GM18861 (cell line): ENCODE results near the gene NBPF11.
A peak's percentile ranks its signal among the peaks of the same experiment; 100 is the strongest.
"Not testable (repeated sequence)": the region's sequence is repeated elsewhere in the genome, so short reads cannot be mapped to it uniquely, and the experiment has no call there.

Source experiments
- ATAC-seq: cut with Tn5 transposase; IDR thresholded peaks from one replicate; pipeline ENCODE4 v1.9.1; 2021; ENCODE audit not compliant: unreplicated experiment

The NBPF11 gene

GRCh38 chr1:148151371-148151819 lies 686 bp downstream of the NBPF11 start:
- ATAC-seq: peak; percentile 3

GRCh38 chr1:148150945-148151344 lies 1.1 kb downstream of the NBPF11 start:
- ATAC-seq: not testable (repeated sequence)

DNA sequence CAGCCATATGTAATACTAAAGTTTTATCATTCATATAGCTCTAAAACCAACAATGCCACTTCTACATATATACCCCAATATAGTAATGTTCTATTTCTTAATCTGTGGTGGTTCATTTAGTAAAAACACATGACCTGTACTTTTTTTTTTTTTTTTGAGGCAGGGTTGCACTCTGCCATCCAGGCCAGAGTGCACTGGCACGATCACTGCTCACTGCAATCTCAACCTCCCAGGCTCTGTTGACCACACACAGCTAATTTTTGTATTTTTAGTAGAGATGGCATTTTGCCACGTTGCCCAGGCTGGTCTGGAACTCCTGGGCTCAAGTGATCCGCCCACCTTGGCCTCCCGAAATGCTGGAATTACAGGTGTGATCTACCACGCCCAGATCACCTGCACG lies 2.1 kb downstream of the NBPF11 start:
- not testable (repeated sequence) for ATAC-seq

GRCh38 chr1:148149050-148149815 lies 2.8 kb downstream of the NBPF11 start:
- not testable (repeated sequence) for ATAC-seq

DNA sequence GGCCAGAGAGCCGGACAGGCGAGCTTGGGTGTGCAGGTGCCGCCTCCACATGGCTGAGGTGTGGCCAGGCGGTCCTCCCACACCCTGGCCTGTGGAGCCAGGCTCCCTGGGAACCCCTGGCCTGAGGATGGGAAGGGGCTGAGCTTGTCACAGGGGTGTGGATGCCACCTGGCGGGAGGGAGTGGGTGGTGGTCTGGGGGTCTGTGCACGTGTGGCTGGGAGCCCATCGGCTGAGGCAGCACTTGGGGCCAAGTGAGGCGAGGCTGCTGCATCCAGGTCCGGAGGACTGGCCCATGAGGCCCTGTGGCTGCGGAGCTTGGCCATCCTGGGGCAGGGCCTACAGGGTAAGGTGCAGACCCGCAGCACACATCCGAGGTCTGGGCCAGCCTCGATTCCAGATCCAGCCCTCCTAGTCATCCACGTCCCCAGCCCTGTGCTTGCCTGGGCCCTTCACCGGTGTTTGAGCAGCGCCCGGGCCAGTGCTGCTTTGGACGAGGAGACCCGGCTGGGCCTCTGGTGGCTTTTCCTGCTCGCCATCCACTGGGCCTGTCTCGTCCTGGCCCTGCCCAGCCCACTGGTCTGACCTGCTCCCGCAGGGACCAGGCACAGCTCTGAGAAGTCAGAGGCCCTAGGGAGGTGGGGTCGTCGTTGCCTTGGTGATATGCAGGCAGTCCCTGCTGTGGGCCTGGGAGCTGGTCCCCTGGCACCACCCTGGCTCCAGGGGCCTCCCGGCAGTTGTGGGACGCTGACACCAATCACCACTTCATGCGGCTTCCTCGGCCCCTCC lies 4.8 kb downstream of the NBPF11 start:
- not testable (repeated sequence) for ATAC-seq

- ATAC-seq: not testable (repeated sequence)
Measured at GRCh38 chr1:148146191-148146997, 5.7 kb downstream of the NBPF11 start.

DNA sequence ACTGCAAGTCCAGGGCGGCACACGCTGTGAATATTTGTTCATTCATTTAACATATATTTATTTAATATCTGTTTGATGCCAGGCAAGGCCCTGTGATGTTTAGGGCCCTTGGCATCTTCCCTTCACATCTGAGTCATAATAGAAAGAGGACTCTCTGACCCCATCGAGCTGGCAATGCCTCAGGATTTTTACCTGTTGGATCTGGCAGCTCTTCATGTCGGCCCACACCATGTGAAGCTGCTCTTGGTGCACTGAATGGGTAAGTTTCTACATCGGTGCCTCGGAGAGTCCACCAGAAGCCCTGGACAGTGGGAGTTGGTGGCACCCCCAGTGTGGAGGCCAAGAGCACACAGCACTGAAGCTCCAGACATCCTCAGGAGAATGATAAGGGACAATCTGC lies 8.9 kb downstream of the NBPF11 start:
- ATAC-seq: not testable (repeated sequence)

DNA sequence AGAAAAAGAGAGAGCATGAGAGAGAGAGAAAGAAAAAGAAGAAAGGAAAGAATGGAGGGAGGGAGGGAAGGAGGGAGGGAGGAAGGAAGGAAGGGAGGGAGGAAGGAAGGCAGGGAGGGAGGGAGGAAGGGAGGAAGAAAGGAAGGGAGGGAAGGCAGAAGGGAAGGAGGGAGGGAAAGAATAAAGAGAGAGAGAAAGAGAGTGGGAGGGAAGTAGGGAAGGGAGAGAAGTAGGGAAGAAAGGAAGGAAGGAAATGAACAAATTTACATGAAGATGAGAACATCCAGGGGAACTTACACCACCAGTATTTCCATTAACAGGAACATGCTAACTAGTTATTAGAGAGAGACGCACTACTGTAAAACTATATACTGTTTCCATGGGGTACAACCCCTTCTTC lies 10.1 kb downstream of the NBPF11 start:
- not testable (repeated sequence) for ATAC-seq

DNA sequence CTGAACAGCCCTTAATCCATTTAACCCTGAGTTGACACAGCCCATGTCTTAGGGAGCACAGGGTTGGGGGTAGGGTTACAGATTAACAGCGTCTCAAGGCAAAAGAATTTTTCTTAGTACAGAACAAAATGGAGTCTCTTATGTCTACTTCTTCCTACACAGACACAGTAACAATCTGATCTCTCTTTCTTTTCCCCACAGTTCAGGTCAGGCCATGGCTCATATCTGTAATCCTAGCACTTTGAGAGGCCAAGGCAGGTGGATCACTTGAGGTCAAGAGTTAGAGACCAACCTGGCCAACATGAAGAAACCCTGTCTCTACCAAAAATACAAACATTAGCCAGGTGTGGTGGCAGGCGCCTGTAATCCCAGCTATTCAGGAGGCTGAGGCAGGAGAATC lies 13.5 kb downstream of the NBPF11 start:
- ATAC-seq: not testable (repeated sequence)

- ATAC-seq: not testable (repeated sequence)
Measured at GRCh38 chr1:148122341-148122740, 29.7 kb downstream of the NBPF11 start.

DNA sequence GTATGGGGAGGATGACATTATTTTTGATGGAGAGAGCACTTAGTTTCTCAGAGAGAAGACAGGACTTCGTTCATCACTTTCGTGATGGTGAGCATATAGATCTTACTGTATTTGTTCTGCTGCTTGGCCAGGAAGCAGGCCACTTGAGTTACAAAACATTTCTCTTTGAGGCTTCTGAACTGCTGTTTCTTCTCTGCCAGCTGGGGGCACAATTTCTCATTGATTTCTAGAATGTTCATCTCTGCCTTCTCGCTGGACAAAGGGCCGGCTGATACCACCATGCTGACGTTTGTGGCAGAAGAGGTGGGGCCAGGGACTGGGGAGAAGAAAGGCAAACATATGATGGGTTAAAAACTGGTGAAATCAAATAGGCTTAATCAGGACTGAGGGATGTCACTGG lies 31.7 kb downstream of the NBPF11 start:
- not testable (repeated sequence) for ATAC-seq

DNA sequence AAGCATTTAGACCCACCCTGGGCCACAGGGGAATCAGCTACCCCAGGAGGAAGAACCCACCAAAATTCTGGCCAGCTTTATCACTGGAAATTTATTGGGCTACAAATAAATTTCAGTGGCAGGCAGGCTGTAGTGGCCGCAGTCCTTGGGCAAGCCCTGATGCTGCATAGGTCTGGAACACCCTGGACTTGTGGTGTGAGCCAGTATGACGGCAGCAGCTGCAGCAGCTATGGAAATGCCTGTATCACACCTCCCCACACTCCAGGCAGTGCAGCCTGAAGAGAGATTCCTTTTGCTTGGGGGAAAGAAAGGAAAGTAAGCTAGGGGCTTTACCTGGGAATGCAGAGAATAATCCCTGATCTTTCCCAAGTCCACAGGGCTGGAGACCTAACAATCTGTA lies 56.3 kb downstream of the NBPF11 start:
- ATAC-seq: not testable (repeated sequence)

GRCh38 chr1:148086196-148086595 lies 65.9 kb downstream of the NBPF11 start:
- ATAC-seq: not testable (repeated sequence)

GRCh38 chr1:148081205-148081604 lies 70.9 kb downstream of the NBPF11 start:
- ATAC-seq: peak; percentile 63

- ATAC-seq: not testable (repeated sequence)
Measured at GRCh38 chr1:148078632-148079519, 73.2 kb downstream of the NBPF11 start.

DNA sequence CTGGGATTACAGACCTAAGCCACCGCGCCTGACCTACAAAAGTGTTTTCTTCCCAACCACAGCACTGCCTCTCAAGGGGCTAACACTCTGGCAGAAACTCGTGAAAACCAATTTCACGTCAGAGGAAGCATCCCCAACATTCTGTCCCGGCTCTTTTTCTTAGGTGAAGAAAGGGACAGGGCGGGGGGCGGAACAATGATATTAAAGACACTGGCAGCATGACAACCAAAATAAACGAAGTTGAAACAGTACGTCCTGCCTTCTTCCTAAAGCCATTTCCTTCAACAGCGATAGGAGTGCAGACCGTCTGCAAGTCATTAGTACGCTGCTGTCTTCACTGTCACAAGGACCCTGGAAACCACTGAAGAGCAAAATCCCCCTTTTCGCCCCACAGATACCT lies 74.0 kb downstream of the NBPF11 start:
- ATAC-seq: not testable (repeated sequence)

DNA sequence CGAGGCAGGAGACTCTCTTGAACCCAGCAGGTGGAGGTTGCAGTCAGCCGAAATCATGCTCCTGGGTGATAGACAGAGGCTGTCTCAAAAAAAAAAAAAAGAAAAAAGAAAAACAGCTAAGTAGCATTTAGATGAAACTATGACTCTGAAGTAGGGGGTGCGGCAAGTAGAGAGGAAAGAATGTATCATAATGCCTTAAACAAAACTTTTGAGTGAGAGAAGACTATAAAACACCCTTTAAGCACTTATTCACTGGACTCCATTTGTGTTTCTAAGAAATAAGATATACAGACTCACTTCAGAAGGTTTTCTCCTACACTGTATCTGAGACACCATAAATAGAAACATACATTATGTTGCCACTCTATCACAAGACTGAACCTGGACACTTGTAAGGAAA lies 74.6 kb downstream of the NBPF11 start:
- not testable (repeated sequence) for ATAC-seq

DNA sequence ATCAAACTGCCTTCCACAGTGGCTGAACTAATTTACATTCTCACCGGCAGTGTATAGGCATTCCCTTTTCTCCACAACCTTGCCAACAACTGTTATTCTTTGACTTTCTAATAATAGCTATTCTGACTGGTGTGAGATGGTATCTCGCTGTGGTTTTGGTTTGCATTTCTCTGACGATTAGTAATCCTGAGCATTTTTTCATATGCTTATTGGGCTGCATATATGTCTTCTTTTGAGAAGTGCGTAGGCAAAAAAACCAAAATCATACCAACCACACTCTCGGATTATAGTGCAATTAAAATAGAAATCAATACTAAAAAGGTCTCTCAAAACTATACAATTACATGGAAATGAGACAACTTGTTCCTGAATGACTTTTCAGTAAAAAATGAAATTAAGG lies 78.7 kb downstream of the NBPF11 start:
- ATAC-seq: not testable (repeated sequence)

GRCh38 chr1:148068606-148069005 lies 83.5 kb downstream of the NBPF11 start:
- ATAC-seq: not testable (repeated sequence)

DNA sequence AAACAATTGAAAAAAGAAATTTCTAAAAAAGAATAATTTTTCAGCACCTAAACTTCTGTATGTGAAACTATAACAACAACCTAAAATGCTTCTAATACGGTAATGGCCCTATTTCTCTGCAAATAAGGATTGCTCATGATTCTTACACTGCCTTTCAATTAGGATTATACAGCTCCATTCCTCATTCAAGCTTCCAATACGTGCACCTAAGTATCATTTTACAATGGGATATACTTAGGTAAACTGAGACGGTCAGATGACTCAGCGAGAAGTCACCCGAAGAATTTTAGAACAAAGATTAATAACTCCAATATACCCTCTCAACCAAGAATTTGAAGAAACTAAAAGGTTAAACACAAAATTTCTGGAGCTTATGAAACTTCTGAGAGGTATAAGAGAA lies 83.9 kb downstream of the NBPF11 start:
- ATAC-seq: not testable (repeated sequence)
